ENCODE data around the gene USP17L15.
"Not testable (repeated sequence)": the region's sequence is repeated elsewhere in the genome, so short reads cannot be mapped to it uniquely, and the experiment has no call there.

GRCh38 chr4:9224596-9224995 is 9.6 kb upstream of the USP17L15 start, which contains the start of gene USP17L13:
- TF ChIP-seq EZH2 (IDR thresholded peaks at IDR 0.05; ENCODE audit: borderline replicate concordance, low read depth, low read length, severe bottlenecking); FOS (IDR thresholded peaks at IDR 0.05; ENCODE audit: borderline replicate concordance, insufficient read depth, low read length); CTCF (IDR thresholded peaks at IDR 0.05; ENCODE audit: extremely low read depth in 1 of 2, insufficient read depth in 1 of 2, low read depth in 1 of 2, low read length in 2 of 2); POLR2AphosphoS5 (IDR thresholded peaks at IDR 0.05; ENCODE audit: insufficient read depth, low read depth, low read length): not testable (repeated sequence)

Measured in endothelial cell of umbilical vein (primary cell).